NCI-H2107 (cell line): Measurements from ENCODE around the gene CFAP77.

Source experiments
- DNase-seq: peaks from one replicate; lab custom pipeline; 2025; lab: John Stamatoyannopoulos, UW

CFAP77 gene

DNA sequence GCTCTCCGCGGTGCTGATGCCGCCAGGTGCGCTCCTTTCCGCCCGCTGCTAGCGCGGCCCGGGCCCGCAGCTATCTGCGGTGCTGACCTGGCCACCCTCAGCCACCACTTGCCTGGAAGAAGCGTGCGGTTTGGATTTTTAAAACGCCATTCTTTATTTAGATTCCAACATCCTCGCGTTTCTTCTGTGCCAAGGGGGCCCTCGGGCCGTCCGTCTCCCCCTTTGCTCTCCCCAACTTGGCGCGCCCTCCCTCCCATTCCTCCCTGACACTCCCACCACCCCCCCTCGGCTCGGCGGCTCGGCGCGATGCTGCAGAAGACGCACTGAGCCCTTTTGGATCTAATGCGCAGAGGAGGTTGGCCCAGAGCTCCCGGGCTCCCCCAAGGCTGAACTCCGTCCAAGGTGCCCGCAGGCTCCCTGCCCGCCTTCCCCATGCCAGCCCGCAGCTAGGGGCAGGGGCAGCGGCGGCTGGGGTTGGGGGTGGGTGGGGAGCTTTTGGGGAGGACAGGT is 172.3 kb downstream of the CFAP77 start, which contains the start of gene BARHL1:
BARHL1 (plus strand) TSS at position 331 of the 510 bp plus-strand sequence. CDS start 192 bp downstream, outside the sequence.
- DNase-seq: no peak

DNA sequence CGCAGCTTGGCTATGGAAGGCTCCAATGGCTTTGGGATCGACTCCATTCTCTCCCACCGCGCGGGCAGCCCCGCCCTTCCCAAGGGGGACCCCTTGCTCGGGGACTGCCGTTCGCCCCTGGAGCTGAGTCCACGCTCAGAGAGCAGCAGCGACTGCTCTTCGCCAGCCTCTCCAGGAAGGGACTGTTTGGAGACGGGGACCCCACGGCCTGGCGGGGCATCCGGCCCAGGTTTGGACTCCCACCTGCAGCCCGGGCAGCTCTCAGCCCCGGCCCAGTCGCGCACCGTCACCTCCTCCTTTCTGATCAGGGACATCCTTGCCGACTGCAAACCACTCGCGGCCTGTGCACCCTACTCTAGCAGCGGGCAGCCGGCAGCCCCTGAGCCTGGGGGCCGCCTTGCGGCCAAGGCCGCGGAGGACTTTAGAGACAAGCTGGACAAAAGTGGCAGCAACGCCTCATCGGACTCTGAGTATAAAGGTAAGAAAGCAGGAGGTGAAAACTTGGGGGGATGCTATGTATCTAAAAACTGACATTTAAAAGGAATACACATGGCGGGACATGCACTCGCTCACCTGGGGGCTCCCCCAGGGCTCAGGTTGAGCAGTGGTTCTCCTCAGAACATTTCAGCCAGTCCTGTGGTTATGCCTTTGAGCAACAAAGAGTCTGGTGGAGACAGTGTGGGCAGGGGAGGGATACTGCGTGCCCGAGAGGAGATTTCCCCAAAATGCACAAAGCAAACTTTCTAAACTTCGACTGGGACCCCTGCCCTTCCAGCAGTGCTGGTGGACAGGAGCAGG is 173.0 kb downstream of the CFAP77 start:
- DNase-seq: no peak

DNA sequence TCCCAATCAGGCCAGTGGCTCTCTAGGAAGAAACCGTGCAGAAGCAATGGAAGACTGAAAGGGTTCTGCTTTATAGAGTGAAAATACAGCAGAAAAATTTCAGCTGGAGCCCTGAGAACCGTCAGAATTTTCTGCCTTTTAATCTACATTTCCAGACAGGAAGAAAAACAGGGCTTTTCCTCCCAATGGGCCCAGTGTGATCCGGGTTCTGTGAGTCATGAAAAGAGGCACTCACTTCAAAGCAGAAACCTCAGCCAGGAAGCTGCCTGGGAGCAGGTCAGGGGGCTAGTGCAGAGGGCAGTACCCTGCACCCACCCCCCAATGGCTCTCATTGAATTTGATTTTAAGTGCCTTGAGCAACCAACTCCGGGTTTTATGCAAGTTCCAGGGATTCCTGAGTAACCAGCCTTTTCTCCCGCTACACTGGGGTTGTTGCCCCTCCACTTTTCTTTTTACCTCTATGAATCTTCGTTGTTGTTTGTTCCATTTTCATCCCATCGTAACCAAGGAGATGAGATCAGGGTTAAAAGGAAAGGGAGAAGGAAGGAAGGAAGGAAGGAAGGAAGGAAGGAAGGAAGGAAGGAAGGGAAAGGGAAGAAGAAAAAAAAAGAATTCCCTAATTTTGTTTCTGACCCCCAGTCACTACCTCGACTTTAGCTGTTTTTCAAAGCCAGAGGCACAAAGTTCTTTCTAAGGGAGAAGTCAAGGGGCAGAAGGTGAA is 173.7 kb downstream of the CFAP77 start:
- DNase-seq: no peak

DNA sequence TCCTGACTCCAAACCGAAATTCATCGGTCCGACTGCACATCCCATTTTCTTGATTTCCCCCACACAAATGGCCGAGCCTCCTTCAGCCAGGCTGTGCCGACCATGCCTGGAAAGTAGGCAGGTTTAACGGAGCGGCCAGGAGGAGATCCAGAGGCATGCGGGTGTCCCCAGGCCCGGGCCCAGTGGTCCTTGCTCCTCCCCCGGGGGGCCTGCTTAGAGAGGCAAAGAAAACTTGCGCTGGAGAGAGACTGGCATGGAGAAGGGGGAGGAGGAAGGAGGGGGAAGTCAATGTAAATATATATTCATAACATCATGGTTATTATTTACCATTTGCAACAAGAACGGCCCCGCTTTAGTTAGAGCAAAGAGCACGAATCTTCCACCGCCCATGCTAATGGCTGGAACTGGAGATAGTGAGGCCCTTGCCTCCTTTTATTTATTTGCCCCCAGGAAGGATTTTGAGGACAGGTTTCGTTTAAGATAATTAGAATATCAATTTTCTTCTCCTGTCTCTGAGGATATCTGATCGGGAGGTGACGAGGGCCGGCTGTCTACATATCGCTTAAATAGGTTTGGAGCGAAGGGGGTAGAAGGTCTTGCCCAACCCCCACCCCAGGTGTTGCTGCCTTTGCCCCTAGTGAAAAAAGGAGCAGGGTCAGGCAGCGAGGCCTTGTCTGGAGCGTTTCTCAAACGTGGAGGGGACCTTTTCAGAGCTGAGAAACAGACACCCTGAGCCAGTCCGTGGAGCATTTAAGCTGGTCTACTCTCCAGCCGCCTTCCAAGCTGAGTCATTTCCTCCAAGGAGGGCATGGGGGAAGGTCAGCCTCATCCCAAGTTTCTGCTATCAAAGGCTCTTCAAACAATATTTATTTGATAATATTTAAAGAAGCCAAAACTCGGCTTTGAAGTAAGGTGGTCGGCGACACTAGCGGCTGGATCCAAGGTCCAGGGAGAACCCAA is 174.9 kb downstream of the CFAP77 start:
- DNase-seq: no peak

DNA sequence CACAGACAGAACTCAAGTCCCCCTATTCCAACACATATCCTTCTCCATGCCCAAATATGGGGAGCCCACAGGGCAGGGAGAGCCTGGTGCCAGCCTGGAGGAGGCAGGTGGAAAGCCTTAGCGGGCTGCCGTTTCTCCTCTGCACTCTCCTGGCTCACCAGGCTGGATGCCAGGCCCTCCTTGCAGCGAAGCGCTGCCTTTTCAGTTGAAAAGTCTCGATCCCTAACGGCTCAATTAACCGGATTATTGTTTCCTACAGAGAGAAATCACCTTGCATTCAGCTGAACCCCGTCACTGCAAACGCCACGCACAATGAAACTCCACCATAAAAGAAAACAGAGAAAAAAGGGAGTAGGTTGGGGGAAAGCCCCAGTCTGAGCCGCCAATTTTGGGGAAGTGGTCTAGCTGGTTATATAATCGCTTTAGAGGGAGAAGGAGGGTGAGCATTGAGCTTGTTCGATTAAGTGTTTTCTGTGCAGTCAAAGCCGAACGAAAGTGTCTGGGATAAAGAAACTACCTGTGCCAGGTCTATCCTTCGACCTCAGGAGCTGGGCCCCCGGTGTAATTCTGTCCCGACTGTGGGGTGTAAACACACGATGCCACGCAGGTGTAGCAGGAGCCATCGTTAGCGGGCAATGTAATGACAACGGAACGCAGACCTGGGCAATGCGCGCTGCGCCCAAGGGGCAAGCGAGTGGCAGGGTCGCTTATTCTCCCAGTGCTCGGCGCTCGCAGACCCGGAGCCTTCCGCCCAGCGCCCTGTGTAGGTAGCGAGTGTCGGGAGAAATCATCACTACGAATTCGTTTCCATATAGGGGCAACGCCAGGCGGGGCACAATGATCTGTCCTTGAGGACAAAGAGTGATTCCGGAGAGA is 176.2 kb downstream of the CFAP77 start:
- no peak for DNase-seq

DNA sequence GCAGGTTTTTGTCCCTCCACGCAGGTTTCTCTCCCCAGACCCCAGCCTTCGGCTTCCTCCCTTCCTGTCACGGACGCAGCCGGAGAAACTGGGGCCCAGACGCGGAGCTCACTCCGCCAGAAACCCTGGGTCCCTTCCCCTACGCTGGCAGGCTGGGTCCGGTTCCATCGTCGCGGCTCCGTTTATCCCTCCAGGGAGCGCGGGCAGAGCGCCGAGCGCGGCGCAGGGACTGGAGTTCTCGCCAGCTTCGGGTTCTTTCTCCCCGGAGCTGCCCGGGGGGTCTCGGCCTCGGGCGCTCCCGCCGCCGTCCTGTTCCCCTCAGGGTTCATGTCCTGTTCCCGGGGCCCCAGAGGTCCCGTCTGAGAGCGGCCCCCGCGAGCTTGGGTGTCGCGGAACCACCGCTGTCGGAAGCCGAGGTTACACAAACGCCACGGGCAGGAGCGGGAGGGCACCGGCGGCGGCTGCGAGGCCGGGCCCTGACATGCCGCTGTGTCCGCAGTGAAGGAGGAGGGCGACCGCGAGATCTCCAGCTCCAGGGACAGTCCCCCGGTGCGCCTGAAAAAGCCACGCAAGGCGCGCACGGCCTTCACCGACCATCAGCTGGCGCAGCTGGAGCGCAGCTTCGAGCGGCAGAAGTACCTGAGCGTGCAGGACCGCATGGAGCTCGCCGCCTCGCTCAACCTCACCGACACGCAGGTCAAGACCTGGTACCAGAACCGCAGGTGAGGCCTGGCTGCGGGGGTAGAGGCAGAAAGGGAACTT is 177.0 kb downstream of the CFAP77 start:
- no peak for DNase-seq

DNA sequence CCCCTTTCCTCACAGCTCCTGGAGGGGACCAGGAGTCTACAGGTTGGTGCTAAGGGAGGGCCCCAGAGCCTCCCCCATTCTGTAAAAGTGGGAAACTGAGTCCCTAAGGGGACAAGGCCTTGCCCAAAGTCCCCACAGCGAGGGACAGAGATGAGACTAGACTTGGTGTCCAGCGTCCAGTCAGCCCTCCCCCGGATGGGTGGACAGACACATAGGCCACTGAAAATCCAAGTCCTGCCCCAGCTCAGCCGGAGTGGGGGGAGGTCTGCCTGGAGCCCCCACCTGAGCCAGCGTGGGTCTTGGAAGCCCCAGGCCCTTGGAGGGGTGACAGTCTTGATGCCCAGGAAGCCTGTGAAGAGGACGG is 177.6 kb downstream of the CFAP77 start:
- no peak for DNase-seq

DNA sequence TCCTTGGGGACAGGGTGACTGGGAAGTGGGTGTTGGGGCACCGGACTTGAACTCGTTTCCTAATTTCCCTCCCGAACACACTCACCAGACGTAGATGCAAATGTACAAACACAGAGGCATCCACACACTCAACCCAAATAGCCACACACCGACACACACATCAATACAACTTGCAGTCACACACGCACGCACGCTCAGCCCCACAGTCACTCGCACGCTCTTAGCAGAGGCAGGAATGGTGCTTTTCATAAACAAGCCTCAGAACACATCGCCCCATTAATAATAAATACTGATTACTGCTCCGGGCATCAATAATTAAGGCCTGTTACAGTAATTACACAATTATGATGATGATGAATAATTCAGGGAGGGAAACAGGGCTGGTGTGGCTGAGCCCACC is 178.1 kb downstream of the CFAP77 start:
- DNase-seq: no peak

DNA sequence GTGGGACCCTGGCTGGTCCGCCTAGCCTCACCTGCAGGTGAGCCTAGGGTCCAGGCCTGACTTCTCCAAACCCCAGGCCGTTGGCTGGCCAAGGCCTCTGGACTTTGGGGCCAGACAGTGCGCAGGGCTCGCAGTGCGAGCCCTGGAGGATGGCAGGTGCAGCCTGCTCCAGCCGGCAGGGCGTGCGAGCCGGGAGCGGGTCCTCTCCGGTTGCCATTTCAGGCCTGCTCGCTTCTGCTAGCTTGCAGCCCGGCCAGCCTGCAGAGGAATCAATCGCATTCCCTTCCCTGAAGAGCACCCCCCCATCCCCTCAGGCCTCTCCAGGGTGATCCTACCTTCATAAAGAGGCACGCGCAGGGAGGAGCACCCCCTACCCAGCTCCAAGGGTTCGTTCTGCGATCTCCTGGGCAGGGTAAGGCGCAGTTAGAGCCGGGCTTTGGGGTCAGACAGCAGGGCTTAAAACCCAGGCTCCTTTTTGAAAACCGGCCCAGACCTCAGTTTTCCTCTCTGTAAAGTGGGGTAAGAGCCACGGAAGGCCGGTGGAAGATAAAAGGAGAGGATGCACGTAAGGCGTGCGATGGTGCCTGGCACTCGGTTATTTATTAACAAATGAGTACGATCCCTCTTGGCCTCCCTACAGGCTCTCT is 178.6 kb downstream of the CFAP77 start:
- no peak for DNase-seq

DNA sequence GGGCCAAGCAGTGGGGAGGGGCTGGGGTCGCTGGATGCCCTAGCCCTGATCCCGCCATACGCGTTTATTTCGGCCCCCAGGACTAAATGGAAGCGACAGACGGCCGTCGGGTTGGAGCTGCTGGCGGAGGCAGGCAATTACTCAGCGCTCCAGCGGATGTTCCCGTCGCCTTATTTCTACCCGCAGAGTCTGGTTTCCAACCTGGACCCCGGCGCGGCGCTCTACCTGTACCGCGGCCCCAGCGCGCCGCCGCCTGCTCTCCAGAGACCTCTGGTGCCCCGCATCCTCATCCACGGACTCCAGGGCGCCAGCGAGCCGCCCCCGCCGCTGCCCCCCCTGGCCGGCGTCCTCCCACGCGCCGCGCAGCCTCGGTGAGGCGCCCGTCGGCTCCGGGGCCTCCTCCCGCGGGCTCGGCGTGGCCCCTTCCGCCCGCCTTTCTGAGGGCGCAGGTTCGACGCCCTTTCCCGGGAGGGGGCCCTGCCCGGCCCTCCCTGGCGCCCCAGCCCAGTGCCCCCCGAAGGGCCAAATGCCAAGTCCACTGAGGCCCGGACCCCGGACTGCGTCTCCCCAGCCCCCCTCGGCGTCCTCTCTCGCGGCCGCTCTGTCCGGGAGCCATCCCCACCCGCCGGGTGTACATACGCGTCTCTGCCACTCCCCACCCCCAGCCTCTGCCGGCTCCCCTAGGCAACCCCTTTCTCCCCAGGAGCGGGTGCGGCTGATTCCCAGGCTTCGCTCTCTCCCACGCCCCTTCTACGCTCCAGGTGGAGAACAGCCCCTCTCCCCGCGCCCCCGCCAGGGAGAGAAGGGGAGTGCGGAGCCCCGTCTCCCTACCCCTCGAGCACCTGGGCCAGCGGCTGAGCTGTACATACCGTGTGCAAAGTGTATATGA is 179.4 kb downstream of the CFAP77 start:
- no peak for DNase-seq

DNA sequence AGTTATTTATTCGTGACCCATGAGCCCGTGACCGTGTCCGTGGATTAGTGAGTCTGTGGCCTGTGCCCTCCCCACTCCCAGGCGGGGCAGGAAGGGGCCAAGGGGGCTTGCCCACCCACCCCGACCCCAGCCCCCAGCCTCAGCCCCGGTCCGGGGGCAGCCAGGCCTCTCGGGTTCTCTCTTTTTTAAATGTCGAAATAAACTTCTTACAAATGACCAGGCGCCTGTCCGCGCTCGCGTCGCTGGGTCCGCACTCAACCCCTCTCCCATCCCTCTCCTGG is 180.0 kb downstream of the CFAP77 start:
- DNase-seq: no peak

DNA sequence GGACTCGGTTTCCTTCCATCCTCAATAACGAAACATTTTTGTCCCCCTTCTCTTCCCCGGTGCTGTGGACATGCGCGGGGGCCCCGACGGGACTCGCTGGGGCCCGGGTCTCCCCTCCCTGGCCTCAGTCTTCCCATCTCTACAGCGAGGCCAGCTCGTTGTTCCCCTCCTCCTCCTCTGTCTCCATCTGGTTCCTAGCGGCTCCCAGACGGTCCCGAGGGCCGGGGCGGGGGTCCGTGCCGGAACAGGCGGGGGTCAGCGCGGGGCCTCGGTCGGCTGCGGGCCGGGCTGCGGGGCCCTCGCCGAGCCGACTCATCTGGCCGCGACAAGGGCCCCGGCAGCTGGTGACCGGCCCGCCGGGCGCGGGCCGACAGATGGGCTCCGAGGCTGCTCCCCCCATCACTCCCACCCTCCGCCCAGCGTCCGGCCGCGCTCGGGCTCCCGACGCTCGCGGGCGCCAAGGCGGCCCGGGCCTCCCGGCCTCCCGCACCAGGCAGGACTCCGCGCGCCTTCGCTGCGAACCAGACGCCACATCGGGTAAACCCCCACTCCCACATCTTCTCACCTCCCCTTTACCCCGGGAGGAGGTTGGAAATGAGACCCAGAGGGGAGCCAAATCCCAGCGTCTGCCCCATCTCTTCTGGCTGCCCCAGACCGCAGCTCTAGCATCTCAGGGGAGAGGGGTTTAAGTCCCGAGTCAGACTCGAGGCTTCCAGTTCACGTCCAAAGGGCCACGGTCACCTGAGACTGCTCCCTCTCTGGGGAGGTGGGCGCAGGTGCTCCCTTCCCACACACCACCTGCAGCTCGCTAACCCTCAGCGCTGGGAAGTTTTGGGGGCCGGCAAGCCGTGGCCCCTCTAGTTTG is 180.5 kb downstream of the CFAP77 start:
- no peak for DNase-seq

DNA sequence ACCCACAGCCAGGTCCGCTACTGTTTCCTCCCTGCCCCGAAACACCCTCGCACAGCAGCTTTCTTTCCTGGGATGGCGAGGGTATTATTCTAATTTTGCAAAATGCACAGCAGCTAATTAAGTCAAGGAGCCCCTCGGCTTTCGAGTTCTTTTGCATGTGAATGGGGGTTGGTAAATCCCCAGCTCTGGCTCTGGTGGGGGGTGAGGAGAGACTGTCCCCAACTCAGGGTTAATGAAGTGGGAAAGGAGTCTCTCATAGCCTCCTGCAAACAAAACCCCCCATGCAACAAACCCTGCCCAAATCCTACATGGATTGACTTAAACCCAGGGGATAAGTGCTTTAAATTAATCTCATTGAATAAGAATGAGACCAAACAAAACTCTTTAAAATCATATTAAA is 181.2 kb downstream of the CFAP77 start:
- DNase-seq: no peak

DNA sequence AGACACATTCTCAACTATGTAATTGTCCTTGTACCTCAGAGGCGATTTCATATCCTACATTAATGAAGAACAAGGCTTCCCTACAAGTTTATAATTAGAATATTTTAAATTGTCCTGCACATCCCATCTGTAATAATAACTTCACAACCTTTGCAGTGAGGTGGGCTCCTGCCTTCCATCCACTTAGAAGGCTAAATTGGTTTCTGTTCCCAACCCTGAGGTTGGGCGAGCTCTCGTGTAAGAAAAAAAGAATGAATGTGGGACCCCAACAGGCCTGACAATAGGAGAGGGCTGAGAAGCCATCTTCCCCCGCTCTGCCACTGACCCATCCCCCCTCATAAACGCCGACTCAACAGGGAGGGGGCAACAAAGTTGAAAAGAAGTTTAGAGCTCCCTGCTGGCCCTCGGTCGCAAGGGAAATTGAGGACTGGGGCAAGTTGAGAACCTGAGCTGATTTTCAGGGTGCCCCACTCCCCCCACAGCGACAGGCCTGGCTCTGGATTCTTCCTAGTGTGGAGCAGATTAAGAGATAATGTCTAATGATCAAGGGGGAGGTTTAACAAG is 181.8 kb downstream of the CFAP77 start:
- DNase-seq: no peak

DNA sequence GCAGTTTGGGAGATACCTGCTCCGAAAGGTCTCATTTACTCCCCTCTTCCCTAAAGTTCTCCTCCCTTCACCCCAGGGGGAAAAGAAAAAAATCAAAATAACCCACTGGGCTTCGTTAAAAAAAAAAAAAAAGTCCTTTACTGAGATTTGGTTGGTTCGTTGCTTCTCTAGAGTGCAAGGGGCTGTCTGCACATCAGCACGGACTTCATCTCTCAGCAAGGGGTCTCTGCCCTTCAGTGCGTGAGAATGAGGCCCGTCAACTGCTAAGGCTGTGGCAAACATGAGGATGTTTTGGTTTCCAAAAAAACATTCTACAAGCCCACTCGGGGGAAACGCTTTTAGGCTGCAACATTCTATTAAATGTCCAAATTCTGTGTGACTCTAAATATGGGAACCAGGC is 182.4 kb downstream of the CFAP77 start:
- no peak for DNase-seq

DNA sequence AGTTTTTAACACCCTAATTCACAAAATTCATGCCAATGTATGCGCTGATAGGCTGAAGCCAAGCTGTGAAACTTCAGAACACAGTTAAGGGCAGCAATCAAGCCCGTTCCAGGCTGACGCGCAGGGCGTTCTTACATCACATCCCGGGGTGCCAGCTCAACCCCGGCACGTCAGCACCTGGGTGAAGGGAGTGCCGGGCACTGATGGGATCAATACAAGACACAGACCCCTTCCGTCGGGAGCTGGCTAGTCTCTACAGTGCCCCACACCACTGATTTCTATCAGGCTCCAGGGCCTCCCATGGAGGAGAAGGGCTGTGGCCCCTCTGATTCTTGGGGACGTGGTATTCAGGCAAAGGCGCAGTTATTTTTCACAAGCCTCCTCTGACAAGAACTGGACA is 184.4 kb downstream of the CFAP77 start:
- DNase-seq: no peak

DNA sequence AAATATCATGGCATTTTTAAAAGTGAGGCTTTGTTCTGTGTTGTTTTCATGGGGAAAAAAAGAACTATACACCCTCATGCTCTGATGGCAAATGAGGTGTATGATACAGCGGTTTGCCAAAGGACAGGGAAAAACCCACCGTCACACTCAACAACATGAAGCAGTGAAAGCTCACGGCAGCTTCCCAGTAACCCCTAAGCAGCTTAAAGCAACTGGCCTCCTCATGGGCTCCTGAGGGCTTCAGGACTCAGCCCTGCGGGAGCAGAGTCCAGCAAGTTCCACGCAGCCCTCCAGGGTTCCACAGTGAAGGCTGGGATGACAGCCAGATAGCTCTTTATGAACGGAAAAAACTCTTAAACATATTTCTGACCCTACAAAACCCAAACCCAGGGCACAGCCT is 185.3 kb downstream of the CFAP77 start:
- DNase-seq: no peak

DNA sequence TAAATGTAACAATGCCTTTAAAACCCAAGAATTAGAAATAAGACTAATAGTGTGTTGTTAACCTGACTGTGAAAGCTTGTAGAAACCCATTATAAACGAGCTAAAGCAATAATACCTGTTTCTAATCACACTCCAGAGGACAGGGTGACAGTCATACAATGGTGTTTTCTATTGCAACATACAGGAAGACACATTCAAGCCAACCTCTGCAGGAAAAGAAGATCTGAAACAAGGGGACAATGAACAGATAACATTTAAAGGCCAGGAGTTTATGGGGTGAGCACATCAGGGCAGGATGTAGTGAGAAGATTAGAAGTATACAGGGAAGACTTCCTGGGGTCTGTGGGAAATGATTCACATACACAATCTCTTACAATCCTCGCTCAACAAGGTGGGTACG is 186.2 kb downstream of the CFAP77 start:
- DNase-seq: no peak
